ENCODE measurements around the gene ASIC4. TPM values are rescaled to one million over a fixed set of nuclear protein-coding genes. Genes with fewer than 3 reads are reported as not detected.
A peak's percentile ranks its signal among the peaks of the same experiment; 100 is the strongest.

Gene ASIC4
- total and polyA plus RNA-seq, 2 of the 13 experiments (the other 11 are each of a cell fraction or from before 2014, with no cell fraction given), result 0.03 TPM; not detected in 1

GRCh38 chr2:219537657-219538488 is 23.6 kb downstream of the ASIC4 start (continued):
- TF ChIP-seq ELK4 (CRISPR knock-in tag; IDR thresholded peaks at IDR 0.05; ENCODE audit: borderline replicate concordance), result no peak
- TF ChIP-seq PITX1 (CRISPR knock-in tag; IDR thresholded peaks at IDR 0.05), result no peak
- 0 out of 2 replicates have a peak, but pooled peaks have one; percentile 37 for TF ChIP-seq ZNF772 (CRISPR knock-in tag; IDR thresholded peaks at IDR 0.05)
- TF ChIP-seq KMT2B (CRISPR knock-in tag; IDR thresholded peaks at IDR 0.05), result no peak
- no peak for TF ChIP-seq ZNF44 (CRISPR knock-in tag; IDR thresholded peaks at IDR 0.05)
- TF ChIP-seq STAG1 (CRISPR knock-in tag; IDR thresholded peaks at IDR 0.05), result peak; percentile 44
- TF ChIP-seq TFDP2 (CRISPR knock-in tag; IDR thresholded peaks at IDR 0.05), result no peak
- no peak for TF ChIP-seq ZNF383 (CRISPR knock-in tag; IDR thresholded peaks at IDR 0.05; ENCODE audit: borderline replicate concordance)
- TF ChIP-seq REST (IDR thresholded peaks at IDR 0.05; ENCODE audit: borderline replicate concordance in 1 of 2, low read depth in 1 of 2, low read length in 2 of 2), result no peak
- TF ChIP-seq ZSCAN31 (CRISPR knock-in tag; IDR thresholded peaks at IDR 0.05; ENCODE audit: low read depth), result no peak
- TF ChIP-seq PPARG (CRISPR knock-in tag; conservative IDR thresholded peaks at IDR 0.05), result no peak
- no peak for TF ChIP-seq HHEX (CRISPR knock-in tag; IDR thresholded peaks at IDR 0.05)
- no peak for TF ChIP-seq NCOA5 (CRISPR knock-in tag; IDR thresholded peaks at IDR 0.05)
- TF ChIP-seq ZNF891 (CRISPR knock-in tag; IDR thresholded peaks at IDR 0.05), result no peak
- TF ChIP-seq ZNF83 (CRISPR knock-in tag; IDR thresholded peaks at IDR 0.05; ENCODE audit: borderline replicate concordance), result no peak
- no peak for TF ChIP-seq ZFP36L2 (CRISPR knock-in tag; IDR thresholded peaks at IDR 0.05)
- peak; percentile 37; the same call in 1 of the 2 replicates for TF ChIP-seq ZNF687 (CRISPR knock-in tag; IDR thresholded peaks at IDR 0.05)
- no peak for TF ChIP-seq CERS6 (CRISPR knock-in tag; IDR thresholded peaks at IDR 0.05)

Measured in HepG2 (cell line).